Vagina (tissue), 2 donors: ENCODE measurements around the gene TGFBRAP1. TPM values are rescaled to one million over a fixed set of nuclear protein-coding genes. Genes with fewer than 3 reads are reported as not detected.

Experiments used
- DNase-seq, 2 donors: peaks; one replicate each; pipeline ENCODE4 v3.0.0-alpha.2; 2017; ENCODE audit errors: extremely low spot score in 2 of 2
- H3K27ac ChIP-seq: fragments of 200-600 bp; sonication (generic); one replicate; pipeline ENCODE4 v1.5.1; 2019
- H3K27me3 ChIP-seq: fragments of 200-600 bp; sonication (generic); one replicate; pipeline ENCODE4 v1.5.1; 2019
- H3K36me3 ChIP-seq, 2 donors: fragments of 200-600 bp; sonication (generic); one replicate each; pipeline ENCODE4 v1.5.1; 2017 to 2019
- H3K4me1 ChIP-seq: fragments of 200-600 bp; sonication (generic); one replicate; pipeline ENCODE4 v1.5.1; 2019
- H3K4me3 ChIP-seq, 2 donors: fragments of 200-600 bp; sonication (generic); 1 replicate in 1 of 2; 2 replicates in 1 of 2; pipeline ENCODE4 v1.5.1; 2016 to 2019
- H3K9me3 ChIP-seq: fragments of 200-600 bp; sonication (generic); one replicate; pipeline ENCODE4 v1.5.1; 2019
- CTCF ChIP-seq, 3 experiments: fragments of 450-650 bp in 2 of 3; fragments of 200-600 bp in 1 of 3; sonication (generic) in 1 of 3; IDR thresholded peaks; one replicate each; pipeline ENCODE4 v1.5.1; 2017 to 2019; ENCODE audit warnings: antibody characterized with exemption in 3 of 3, mild to moderate bottlenecking in 2 of 3, moderate library complexity in 2 of 3
- POLR2A ChIP-seq, 2 donors: fragments of 450-650 bp; IDR thresholded peaks; one replicate each; pipeline ENCODE4 v1.6.1; 2017; ENCODE audit warnings: antibody characterized with exemption in 2 of 2, mild to moderate bottlenecking in 2 of 2, moderate library complexity in 2 of 2
- POLR2AphosphoS5 ChIP-seq, 2 donors: sonication (generic); formaldehyde crosslinking; IDR thresholded peaks; one replicate each; pipeline ENCODE4 v1.9.0; 2017; ENCODE audit warnings: antibody characterized with exemption in 2 of 2, mild to moderate bottlenecking in 2 of 2, low read depth in 1 of 2; ENCODE audit not compliant: insufficient read depth in 1 of 2
- intact Hi-C: fragments of 100-400 bp; cut with DNase I; formaldehyde crosslinking; loops from one replicate; pipeline ENCODE4 v1.15.1; 2023
- total RNA-seq: library from RNA; depleted of rRNA; stranded (reverse); fragments of >200 nt; gene quantifications from one replicate; pipeline ENCODE4 v1.2.3, GENCODE V29; 2016

The TGFBRAP1 gene
- total RNA-seq, result 20.1 TPM

- TF ChIP-seq POLR2A (IDR thresholded peaks at IDR 0.05) (no peak), CTCF (IDR thresholded peaks at IDR 0.05) (no peak), POLR2AphosphoS5 (IDR thresholded peaks at IDR 0.05; ENCODE audit: insufficient read depth in 1 of 2, low read depth in 1 of 2) (no peak)
- no peak for DNase-seq
- peaks cover 40% of the 10 kb centered on the region for H3K4me1 ChIP-seq
- H3K9me3 ChIP-seq, result no peaks in the 10 kb centered on the region
- peak within 1 kb of the TSS; percentile 70 to 82 for H3K4me3 ChIP-seq
- no peaks in the 10 kb centered on the region for H3K36me3 ChIP-seq
- no peaks in the 10 kb centered on the region for H3K27me3 ChIP-seq
- H3K27ac ChIP-seq, result peak within 1 kb of the TSS; percentile 87
- intact Hi-C loops, result no loop called here
Observed at GRCh38 chr2:105329561-105330495, at the start of gene TGFBRAP1. TSS of gene TGFBRAP1 (minus strand) at chr2:105329735. CDS start at chr2:105308301, 21,434 bp downstream.

GRCh38 chr2:105378921-105379383 is 49.4 kb upstream of the TGFBRAP1 start:
- Histone ChIP-seq H3K9me3 (no peaks in the 10 kb centered on the region), H3K36me3 (no peaks in the 10 kb centered on the region), H3K27ac (no peak overlapping the region), H3K4me3 (no peak overlapping the region), H3K4me1 (peaks cover 45% of the 10 kb centered on the region), H3K27me3 (no peaks in the 10 kb centered on the region)
- intact Hi-C loops, result no loop called here
- DNase-seq, result no peak
- TF ChIP-seq POLR2AphosphoS5 (IDR thresholded peaks at IDR 0.05; ENCODE audit: insufficient read depth in 1 of 2, low read depth in 1 of 2) (no peak), POLR2A (IDR thresholded peaks at IDR 0.05) (no peak), CTCF (IDR thresholded peaks at IDR 0.05) (no peak)

DNA sequence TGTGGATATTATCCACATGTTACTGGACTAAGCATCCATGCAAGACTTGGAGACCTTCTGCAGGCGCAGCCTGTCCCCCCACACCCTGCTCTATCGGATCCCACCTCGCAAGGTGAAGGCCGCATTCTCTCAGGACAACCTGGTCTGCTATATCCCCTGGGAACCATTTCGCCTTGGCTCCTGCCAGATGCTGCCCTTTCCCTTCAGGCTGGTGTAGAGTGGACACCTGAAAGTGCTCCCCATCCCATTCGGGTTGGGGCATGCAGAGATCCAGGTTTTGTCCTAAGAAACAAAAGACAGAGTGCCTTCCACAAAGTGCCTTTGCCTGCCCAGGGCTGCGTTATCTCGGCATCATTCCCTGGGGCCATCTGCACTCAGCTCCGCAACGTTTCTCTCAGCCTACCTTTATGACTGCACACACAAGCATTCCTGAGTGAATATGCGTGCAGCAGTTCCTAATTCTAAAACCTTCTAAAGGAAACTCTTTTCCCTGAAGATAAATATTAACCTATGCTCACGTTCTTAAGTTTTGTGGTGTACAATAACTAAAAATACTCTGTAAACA is 48.8 kb upstream of the TGFBRAP1 start:
- intact Hi-C loops, result no loop called here
- no peaks in the 10 kb centered on the region for H3K36me3 ChIP-seq
- no peak overlapping the region for H3K4me3 ChIP-seq
- H3K4me1 ChIP-seq, result peaks cover 51% of the 10 kb centered on the region
- H3K27ac ChIP-seq, result no peak overlapping the region
- no peaks in the 10 kb centered on the region for H3K9me3 ChIP-seq
- no peaks in the 10 kb centered on the region for H3K27me3 ChIP-seq
- TF ChIP-seq CTCF (IDR thresholded peaks at IDR 0.05) (no peak), POLR2AphosphoS5 (IDR thresholded peaks at IDR 0.05; ENCODE audit: insufficient read depth in 1 of 2, low read depth in 1 of 2) (no peak), POLR2A (IDR thresholded peaks at IDR 0.05) (no peak)
- no peak for DNase-seq

- TF ChIP-seq POLR2AphosphoS5 (IDR thresholded peaks at IDR 0.05; ENCODE audit: insufficient read depth in 1 of 2, low read depth in 1 of 2) (no peak), POLR2A (IDR thresholded peaks at IDR 0.05) (no peak), CTCF (IDR thresholded peaks at IDR 0.05) (no peak)
- H3K4me3 ChIP-seq, result no peak overlapping the region
- no peak overlapping the region for H3K27ac ChIP-seq
- H3K36me3 ChIP-seq, result no peaks in the 10 kb centered on the region
- no peaks in the 10 kb centered on the region for H3K27me3 ChIP-seq
- H3K4me1 ChIP-seq, result peaks cover 55% of the 10 kb centered on the region
- intact Hi-C loops, result no loop called here
- no peak for DNase-seq
- no peaks in the 10 kb centered on the region for H3K9me3 ChIP-seq
Observed at GRCh38 chr2:105377871-105378270, 48.3 kb upstream of the TGFBRAP1 start.
